GM12892 (cell line): ENCODE data around the gene SH2D6.

Experiments
- DNase-seq: peaks from one replicate; pipeline ENCODE4 v3.0.0; 2011; ENCODE audit not compliant: insufficient read length
- FAIRE-seq: peaks from 2 replicates; lab custom pipeline; 2011; peaks lifted over from hg19 to GRCh38; lab: Jason Lieb, UNC
- POLR2A ChIP-seq: IDR thresholded peaks from 2 replicates; pipeline ENCODE4 v1.6.1; 2011; ENCODE audit warnings: low read depth, low read length, control low read depth
- POLR2AphosphoS5 ChIP-seq: IDR thresholded peaks from 2 replicates; pipeline ENCODE4 v1.6.1; 2011; ENCODE audit warnings: low read depth, low read length, control low read depth
- TAF1 ChIP-seq: IDR thresholded peaks from 2 replicates; pipeline ENCODE4 v1.6.1; 2011; ENCODE audit warnings: low read depth, mild to moderate bottlenecking, control low read depth, low read length, borderline replicate concordance

The SH2D6 gene

GRCh38 chr2:85427300-85427835 lies 8.9 kb downstream of the SH2D6 start:
- FAIRE-seq (no peak), DNase-seq (no peak)
- no peak for TF ChIP-seq POLR2AphosphoS5
- no peak for TF ChIP-seq TAF1
- TF ChIP-seq POLR2A: no peak

DNA sequence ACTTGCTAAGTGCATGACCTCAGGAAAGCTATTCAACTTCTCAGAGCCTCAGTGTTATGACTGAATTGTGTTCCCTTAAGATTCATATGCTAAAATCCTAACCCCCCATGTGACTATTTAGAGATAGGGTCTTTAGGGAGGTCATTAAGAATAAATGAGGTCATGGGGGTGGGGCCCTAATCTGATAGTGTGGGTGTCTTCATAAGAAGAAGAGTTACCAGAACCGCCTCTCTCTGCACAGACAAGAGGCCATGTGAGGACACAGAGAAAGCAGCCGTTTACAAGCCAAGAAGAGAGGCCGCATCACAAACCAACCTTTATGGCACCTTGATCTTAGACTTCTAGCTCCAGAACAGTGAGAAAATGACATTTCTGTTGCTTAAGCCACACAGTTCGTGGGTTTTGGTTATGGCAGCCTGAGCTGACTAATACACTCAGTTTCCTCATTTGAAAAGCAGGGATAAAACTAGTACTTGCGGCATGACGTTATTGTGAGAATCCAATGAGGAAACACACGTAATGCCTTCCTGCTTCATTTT lies 9.9 kb downstream of the SH2D6 start:
- FAIRE-seq: no peak
- no peak for DNase-seq
- TF ChIP-seq TAF1: no peak
- TF ChIP-seq POLR2A: no peak
- TF ChIP-seq POLR2AphosphoS5: no peak

DNA sequence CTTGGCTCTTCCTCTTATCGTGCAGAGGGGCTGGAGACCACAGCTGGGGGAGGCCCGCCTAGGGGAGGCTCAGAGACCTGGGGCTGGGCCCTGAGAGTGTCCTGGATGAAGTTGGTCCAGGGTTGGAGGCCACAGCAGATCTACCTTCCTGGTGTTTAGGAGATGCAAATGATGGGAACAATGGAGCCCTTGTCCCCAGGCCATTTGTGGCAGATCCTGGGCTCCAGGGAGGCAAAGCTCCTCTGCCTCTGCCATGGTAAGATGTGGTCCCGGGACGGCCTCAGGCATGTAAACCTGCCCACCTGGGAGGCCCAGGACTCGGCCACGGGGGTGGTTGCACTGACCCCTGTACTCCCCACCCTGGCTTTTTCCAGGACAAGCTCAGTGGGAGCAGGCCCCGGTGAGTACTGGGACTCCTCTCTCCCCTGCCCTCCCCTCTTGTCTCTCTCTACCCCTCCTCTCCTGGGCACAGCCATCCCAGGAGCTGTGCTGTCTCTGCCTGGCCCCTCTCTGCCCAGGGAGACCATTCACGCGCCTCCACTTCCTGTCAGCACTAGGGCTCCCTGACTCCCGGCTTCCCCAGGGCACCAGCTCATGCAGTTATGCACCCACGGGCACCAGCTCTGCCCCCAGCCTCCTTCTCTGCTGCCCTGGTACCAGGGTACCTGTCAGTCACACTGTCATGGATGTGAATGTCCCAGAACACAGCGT lies 10.9 kb downstream of the SH2D6 start:
- DNase-seq (no peak), FAIRE-seq (no peak)
- TF ChIP-seq TAF1 (no peak), POLR2A (no peak), POLR2AphosphoS5 (no peak)

- FAIRE-seq: no peak
- no peak for DNase-seq
- TF ChIP-seq TAF1: no peak
- TF ChIP-seq POLR2AphosphoS5: no peak
- TF ChIP-seq POLR2A: no peak
Observed at GRCh38 chr2:85429924-85430289, 11.4 kb downstream of the SH2D6 start.

- no peak for FAIRE-seq
- TF ChIP-seq POLR2AphosphoS5 (no peak), TAF1 (no peak), POLR2A (no peak)
- DNase-seq: no peak
Observed at GRCh38 chr2:85430752-85431569, 12.4 kb downstream of the SH2D6 start.

DNA sequence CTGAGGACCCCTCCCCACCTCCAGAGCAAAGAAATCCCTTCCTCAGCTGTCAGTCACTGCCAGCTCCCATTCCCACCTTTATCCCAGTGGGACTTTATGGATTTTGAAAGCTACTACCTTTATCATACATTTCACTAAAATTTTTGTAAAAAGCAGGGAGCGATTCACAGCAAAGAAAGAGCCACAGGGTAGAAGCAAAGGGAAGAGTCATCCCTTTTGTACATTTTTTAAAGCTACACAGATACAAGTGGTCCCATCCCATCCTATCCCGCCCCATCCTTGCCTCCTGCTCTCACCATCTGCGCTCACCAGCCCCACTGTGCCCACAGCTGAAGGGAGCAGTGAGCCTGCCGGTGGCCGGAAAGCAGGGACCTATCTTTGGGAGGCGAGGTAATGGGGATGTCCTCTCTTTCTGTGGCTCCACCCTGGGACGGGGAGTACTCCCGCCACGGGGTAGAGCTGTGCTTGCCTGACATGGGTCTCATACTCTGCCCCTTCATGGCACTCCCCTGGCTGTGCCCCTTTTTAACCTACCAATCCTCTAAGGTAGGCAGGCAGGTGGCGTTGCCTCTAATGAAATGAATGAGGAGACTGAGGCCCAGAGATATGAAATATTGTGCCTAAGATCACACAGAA lies 13.2 kb downstream of the SH2D6 start:
- FAIRE-seq: no peak
- no peak for DNase-seq
- TF ChIP-seq POLR2AphosphoS5: no peak

DNA sequence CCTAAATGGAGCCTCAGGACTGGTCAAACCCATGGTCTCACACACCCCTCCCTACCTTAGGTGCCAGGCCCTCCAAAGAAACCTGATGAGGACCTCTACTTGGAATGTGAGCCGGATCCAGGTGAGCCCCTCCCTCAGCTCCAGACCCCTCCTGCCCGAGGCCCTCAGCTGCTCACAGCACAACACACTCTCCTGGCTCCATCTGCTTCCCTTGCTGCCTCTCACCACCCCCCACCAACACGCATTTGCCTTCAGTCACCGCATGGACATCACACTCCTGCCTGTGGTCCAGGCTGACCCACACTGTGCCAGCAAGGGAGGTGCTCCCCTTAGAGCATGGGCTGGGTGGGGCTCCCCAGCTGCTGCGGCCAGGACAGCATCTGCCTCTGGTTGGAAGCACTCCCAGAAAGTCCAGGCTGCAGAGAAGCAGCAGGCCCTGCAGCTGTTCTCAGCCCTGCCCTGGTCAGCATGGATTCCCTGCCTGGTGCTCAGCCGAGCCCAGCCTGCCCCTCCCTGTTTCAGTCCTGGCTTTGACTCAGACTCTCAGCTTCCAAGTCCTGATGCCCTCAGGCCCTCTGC lies 15.1 kb downstream of the SH2D6 start:
- DNase-seq (no peak), FAIRE-seq (no peak)
- TF ChIP-seq TAF1 (no peak), POLR2A (no peak), POLR2AphosphoS5 (no peak)

GRCh38 chr2:85434696-85435095 lies 16.2 kb downstream of the SH2D6 start:
- no peak for TF ChIP-seq POLR2A
- no peak for DNase-seq
- FAIRE-seq: no peak

DNA sequence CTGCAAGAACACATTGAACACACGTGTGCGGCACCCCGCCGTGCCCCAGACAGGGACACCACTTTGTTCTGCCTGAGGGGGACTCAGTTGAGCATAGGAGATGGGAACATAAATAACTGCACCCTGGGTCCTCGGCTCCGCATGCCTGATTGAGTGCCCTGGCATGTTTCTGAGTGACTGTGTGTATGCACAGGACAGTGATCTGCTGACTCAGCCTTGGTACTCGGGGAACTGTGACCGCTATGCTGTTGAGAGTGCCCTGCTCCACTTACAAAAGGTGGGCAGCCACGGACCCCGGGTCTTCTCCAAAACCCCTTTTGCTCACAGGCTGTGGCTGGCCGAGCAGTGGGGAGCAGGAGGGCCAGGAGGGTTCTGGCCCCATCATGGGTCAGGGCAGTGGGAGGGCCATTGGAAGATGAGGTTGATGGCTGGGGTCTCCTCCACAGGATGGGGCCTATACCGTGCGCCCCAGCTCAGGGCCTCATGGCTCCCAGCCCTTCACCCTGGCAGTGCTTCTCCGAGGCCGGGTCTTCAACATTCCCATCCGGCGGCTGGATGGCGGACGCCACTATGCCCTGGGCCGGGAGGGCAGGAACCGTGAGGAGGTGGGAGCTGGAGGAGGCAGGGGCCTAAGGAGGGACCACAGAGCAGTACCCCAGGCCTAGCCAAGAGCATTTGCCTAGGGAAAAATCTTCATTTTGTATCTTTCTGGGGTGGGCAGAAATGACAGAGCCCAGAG lies 16.9 kb downstream of the SH2D6 start:
- no peak for DNase-seq
- TF ChIP-seq POLR2AphosphoS5 (no peak), POLR2A (no peak), TAF1 (no peak)
- no peak for FAIRE-seq

DNA sequence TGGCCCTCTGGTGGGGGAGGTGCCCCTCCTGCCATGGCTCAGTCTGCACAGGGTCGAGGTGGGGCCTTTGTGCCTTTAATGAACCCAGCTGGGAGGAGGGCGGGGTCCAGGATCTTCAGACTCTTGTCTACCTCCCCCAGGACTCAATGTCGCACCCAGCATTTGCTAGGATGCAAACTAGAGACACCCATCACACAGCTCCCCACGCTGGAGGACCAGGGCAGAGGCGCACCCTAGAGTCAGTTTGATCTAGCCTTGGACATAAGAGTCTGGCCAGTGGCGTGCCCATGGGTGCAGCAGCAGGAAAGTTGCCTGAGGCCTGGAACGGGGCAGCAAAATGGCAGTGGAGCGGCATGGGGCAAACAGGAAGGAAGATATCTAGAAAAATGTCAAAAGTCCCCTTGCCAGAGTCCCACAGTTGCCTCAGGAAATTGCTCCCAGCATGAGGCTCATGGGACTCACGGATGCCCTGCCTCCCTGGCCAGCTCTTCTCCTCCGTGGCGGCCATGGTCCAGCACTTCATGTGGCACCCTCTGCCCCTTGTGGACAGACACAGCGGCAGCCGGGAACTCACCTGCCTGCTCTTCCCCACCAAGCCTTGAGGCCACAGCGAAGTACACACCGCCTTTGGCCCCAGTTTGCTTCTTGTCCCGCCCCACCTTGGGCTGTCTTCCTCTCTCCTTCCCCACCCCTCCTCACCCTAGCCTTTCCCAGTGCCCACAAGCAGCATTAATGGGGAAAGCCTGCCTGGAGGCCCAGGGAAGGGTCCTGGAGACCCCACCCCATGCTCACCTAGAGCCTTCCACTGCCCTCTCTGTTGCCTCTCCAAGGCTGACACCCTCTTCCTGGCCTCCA lies 17.7 kb downstream of the SH2D6 start:
- TF ChIP-seq POLR2AphosphoS5: no peak
- TF ChIP-seq TAF1: no peak
- TF ChIP-seq POLR2A: no peak
- DNase-seq: no peak
- FAIRE-seq: no peak
